ENCODE results near the gene OAF. TPM values are rescaled to one million over a fixed set of nuclear protein-coding genes. Genes with fewer than 3 reads are reported as not detected.

Gene OAF
- total RNA-seq, 3 donors from 2014 or later (not counting 1 experiment from before 2014, with no cell fraction given), result 2.8 to 5.1 (median 3.8) TPM

DNA sequence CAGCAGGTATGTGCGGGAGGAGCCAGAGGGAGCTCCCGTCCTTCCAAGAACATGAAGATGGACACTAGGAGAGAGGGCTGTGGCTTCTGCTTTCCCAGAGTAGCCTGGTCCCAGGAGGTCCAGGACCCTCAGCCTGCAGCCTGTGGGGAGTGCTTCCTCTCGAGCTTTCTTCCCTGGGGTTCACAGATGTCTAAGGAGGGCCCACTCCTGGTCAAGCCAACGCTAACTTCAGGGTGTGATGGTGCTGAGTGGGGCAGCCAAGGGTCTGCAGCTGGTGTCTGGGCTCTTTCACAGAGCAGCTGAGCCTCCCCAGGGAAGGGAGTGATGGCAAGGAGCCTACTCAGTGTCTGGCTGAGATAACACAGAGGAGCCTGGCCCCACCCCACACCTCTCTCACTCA, 32.4 kb downstream of the OAF start:
- DNase-seq, result no peak

DNA sequence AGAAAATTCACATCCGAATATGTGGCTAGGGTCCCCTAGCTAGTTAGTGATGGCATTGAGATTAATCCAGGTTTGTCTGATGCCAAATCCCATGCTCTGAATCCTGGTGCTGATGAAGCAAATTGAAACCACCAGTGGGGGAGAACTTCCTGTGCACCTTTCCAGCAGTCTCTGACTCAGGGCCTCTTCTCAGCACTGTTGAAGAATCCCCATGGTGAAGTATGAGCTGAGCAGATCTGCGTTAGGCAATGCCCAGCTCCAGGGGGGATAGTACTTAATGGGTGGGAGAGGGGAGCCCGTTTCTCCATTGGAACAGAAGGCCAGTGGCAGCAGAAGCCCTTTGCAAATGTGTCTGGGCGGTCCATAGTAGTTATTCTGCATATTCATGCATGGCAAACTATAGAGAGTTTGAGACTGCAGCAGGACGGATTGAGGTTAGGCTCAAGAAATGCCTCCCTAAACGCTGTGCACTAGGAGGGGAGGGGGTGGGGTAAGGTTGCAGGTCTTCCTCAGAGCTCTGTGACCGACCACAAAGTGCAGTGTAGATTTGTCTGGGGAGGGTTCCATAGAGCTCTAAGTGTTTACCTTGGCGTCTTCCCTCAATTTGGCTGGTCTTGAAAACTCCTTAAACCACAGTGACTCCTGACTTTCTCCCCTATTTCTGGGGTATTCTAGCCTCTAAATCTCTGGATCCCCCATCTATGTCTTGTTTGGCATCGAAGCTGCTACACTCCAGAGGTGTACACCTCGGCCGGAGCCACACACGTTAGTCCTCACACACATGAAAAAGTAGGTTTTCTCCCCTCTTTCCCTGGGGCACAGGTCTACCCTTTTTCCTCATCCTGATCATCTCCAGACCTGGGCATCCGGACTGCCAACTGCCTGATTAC, 33.9 kb downstream of the OAF start:
- DNase-seq (no peak), ATAC-seq (no peak)
- H3K4me1 Mint-ChIP-seq, result no peaks in the 10 kb centered on the region
- intact Hi-C loops (cut with micrococcal nuclease), result no loop called here
- no peak overlapping the region for H3K27ac ChIP-seq (ENCODE audit: low read length)
- no peak overlapping the region for H3K4me3 ChIP-seq (ENCODE audit: low read length)
- TF ChIP-seq, protein P1, sequence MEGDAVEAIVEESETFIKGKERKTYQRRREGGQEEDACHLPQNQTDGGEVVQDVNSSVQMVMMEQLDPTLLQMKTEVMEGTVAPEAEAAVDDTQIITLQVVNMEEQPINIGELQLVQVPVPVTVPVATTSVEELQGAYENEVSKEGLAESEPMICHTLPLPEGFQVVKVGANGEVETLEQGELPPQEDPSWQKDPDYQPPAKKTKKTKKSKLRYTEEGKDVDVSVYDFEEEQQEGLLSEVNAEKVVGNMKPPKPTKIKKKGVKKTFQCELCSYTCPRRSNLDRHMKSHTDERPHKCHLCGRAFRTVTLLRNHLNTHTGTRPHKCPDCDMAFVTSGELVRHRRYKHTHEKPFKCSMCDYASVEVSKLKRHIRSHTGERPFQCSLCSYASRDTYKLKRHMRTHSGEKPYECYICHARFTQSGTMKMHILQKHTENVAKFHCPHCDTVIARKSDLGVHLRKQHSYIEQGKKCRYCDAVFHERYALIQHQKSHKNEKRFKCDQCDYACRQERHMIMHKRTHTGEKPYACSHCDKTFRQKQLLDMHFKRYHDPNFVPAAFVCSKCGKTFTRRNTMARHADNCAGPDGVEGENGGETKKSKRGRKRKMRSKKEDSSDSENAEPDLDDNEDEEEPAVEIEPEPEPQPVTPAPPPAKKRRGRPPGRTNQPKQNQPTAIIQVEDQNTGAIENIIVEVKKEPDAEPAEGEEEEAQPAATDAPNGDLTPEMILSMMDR (IDR thresholded peaks at IDR 0.05), result no peak
- H3K27ac Mint-ChIP-seq, result no peak overlapping the region
- no peaks in the 10 kb centered on the region for H3K36me3 ChIP-seq (ENCODE audit: control insufficient read depth, insufficient read depth, low read length)
- no peaks in the 10 kb centered on the region for H3K36me3 Mint-ChIP-seq
- peaks cover 38 to 59% of the 10 kb centered on the region in 2 donors for H3K27me3 Mint-ChIP-seq (ENCODE audit: low read depth in 2 of 2)
- 73% methylated on average over 13 of the region's 13 CpGs for WGBS (ENCODE audit: insufficient coverage)
- H3K4me3 Mint-ChIP-seq, result no peak overlapping the region
- no peaks in the 10 kb centered on the region for H3K4me1 ChIP-seq (ENCODE audit: control insufficient read depth, insufficient read depth, low read length)
- no peaks in the 10 kb centered on the region for H3K9me3 ChIP-seq (ENCODE audit: control insufficient read depth, insufficient read depth, low read length)
- peaks cover under 1% of the 10 kb centered on the region for H3K27me3 ChIP-seq (ENCODE audit: control insufficient read depth, insufficient read depth, low read length)
- no peaks in the 10 kb centered on the region for H3K9me3 Mint-ChIP-seq

More for the DNA sequence above, 32.4 kb downstream of the OAF start:
- 75% methylated on average over 4 of the region's 4 CpGs for WGBS (ENCODE audit: insufficient coverage)
- no peaks in the 10 kb centered on the region for H3K36me3 Mint-ChIP-seq
- H3K4me3 Mint-ChIP-seq, result no peak overlapping the region
- H3K27me3 Mint-ChIP-seq (ENCODE audit: low read depth in 2 of 2), result peaks cover 42 to 63% of the 10 kb centered on the region in 2 donors
- no peak overlapping the region for H3K4me3 ChIP-seq (ENCODE audit: low read length)
- H3K4me1 ChIP-seq (ENCODE audit: control insufficient read depth, insufficient read depth, low read length), result no peaks in the 10 kb centered on the region
- H3K36me3 ChIP-seq (ENCODE audit: control insufficient read depth, insufficient read depth, low read length), result no peaks in the 10 kb centered on the region
- H3K4me1 Mint-ChIP-seq, result no peaks in the 10 kb centered on the region
- no peak overlapping the region for H3K27ac Mint-ChIP-seq
- H3K27ac ChIP-seq (ENCODE audit: low read length), result no peak overlapping the region
- no peaks in the 10 kb centered on the region for H3K9me3 ChIP-seq (ENCODE audit: control insufficient read depth, insufficient read depth, low read length)
- peaks cover 9% of the 10 kb centered on the region for H3K27me3 ChIP-seq (ENCODE audit: control insufficient read depth, insufficient read depth, low read length)
- H3K9me3 Mint-ChIP-seq, result no peaks in the 10 kb centered on the region
- ATAC-seq, result no peak
- intact Hi-C loops (cut with micrococcal nuclease), result no loop called here
- TF ChIP-seq, protein P1 (IDR thresholded peaks at IDR 0.05), result no peak

DNA sequence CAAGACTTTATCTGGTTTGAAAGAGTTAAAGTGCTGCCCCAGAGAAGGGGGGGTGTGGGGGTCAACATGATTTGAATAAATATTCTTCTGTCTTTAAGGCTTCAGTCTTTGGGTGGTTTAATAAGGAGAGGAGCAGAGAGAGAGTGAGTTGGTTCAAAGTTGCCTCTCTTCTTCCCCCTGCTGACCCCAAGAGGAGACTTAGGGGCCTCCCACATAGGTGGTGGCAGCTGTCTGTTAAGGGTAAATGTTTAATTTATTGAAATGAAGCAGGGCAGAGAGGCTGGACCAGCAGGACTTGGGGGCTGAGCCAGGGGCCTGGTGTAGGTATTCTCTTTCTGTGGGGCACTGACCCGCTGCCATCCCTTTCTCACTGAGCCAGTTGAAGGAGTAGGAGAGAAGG, 34.6 kb downstream of the OAF start:
- Mint-ChIP-seq H3K4me1 (no peaks in the 10 kb centered on the region), H3K27ac (no peak overlapping the region), H3K27me3 (ENCODE audit: low read depth in 2 of 2) (peaks cover 39 to 65% of the 10 kb centered on the region in 2 donors), H3K4me3 (no peak overlapping the region), H3K9me3 (no peaks in the 10 kb centered on the region), H3K36me3 (no peaks in the 10 kb centered on the region)
- DNase-seq (no peak), ATAC-seq (no peak)
- Histone ChIP-seq H3K4me3 (ENCODE audit: low read length) (no peak overlapping the region), H3K27me3 (ENCODE audit: control insufficient read depth, insufficient read depth, low read length) (no peaks in the 10 kb centered on the region), H3K4me1 (ENCODE audit: control insufficient read depth, insufficient read depth, low read length) (no peaks in the 10 kb centered on the region), H3K27ac (ENCODE audit: low read length) (no peak overlapping the region), H3K9me3 (ENCODE audit: control insufficient read depth, insufficient read depth, low read length) (no peaks in the 10 kb centered on the region), H3K36me3 (ENCODE audit: control insufficient read depth, insufficient read depth, low read length) (no peaks in the 10 kb centered on the region)
- TF ChIP-seq, protein P1 (IDR thresholded peaks at IDR 0.05), result no peak
- 95% methylated on average over 1 of the region's 1 CpG for WGBS (ENCODE audit: insufficient coverage)
- intact Hi-C loops (cut with micrococcal nuclease), result no loop called here
